ENCODE results near the gene BANF1. TPM values are rescaled to one million over a fixed set of nuclear protein-coding genes. Genes with fewer than 3 reads are reported as not detected.

The BANF1 gene
- total RNA-seq, 1 experiment from 2014 or later: 386 TPM

DNA sequence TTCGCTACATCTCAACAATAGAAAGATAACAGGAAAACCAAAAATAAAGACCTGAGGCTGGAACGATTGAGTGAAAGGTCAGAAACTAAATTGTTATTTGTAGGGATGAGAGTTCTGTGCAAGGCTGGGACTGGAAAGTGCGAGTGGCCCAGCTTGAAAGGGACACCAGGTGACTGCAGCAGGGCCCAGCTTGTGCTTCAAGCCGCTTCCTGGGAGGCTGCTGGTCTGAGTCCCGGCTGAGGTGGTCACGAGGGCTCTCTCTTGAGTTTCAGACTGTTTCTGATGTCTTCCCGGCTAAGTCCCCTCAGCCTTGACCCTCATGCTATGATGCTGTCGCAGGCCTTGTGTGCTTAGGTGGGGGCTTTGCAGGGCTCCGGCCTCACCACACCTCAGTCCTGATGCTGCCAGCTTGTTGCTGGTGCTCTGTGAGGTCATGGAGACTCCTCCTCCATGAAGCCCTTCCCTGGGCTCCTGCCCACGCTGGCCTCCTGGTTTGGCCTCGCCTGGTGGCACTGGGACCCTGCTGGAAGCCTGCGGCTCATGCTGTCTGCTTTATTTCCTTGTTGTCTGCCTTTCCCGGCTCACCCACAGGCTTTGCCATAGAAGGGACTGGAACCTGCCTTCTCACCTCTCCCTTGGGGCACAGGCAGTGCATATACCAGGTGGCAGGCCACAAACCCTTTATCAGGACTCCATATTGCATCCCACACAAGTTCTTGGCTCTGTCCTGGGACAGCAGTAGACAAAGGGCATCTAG, 4.0 kb downstream of the BANF1 start:
- no peaks in the 10 kb centered on the region for H3K9me3 ChIP-seq (ENCODE audit: insufficient read depth, low read depth)
- no peaks in the 10 kb centered on the region for H3K9me2 ChIP-seq (ENCODE audit: insufficient read depth)
- ChIA-PET POLR2A (ENCODE audit: unreplicated experiment) (no interaction called here), CTCF (interaction anchor here (1.3 kb wide), 1 partner anchor 16 kb away, joined by 3 read pairs; no protein-coding TSS in a partner anchor)
- peaks cover 23% of the 10 kb centered on the region for H3K4me1 ChIP-seq (replicated peaks; ENCODE audit: insufficient read depth)
- H2AFZ ChIP-seq: no peak overlapping the region
- peaks cover 28% of the 10 kb centered on the region for H3K79me2 ChIP-seq (ENCODE audit: low read depth)
- H3K27me3 ChIP-seq (ENCODE audit: insufficient read depth, low read depth): no peaks in the 10 kb centered on the region
- peaks cover 67% of the 10 kb centered on the region for H3F3A ChIP-seq (ENCODE audit: insufficient read depth, low read depth)
- no peak overlapping the region for H3K27ac ChIP-seq
- intact Hi-C loops (cut with micrococcal nuclease; ENCODE audit: unreplicated experiment): no loop called here
- no peaks in the 10 kb centered on the region for H4K20me1 ChIP-seq (ENCODE audit: insufficient read depth)
- TF ChIP-seq CTCF (conservative IDR thresholded peaks at IDR 0.05): no peak
- TF ChIP-seq EZH2 (IDR thresholded peaks at IDR 0.05; ENCODE audit: low read depth): no peak
- H3K4me2 ChIP-seq: no peak overlapping the region
- peaks cover 12% of the 10 kb centered on the region; the same call in 1 of the 2 replicates for H3K36me3 ChIP-seq (ENCODE audit: low read depth)
- BruUV-seq (replicated peaks): no TSS peak
- no peak overlapping the region for H3K4me3 ChIP-seq
- DNase-seq: no peak

- CTCF ChIA-PET: interaction anchor here (1.3 kb wide), 1 partner anchor 16 kb away, joined by 3 read pairs; no protein-coding TSS in a partner anchor
- peak in 1 of 2 experiments; percentile 67 for DNase-seq
- H4K20me1 ChIP-seq (ENCODE audit: insufficient read depth): no peaks in the 10 kb centered on the region
- H3K9me2 ChIP-seq (ENCODE audit: insufficient read depth): no peaks in the 10 kb centered on the region
- no peak overlapping the region for H2AFZ ChIP-seq
- no peaks in the 10 kb centered on the region for H3K9me3 ChIP-seq (ENCODE audit: insufficient read depth, low read depth)
- H3K27ac ChIP-seq: no peak overlapping the region
- H3K27me3 ChIP-seq (ENCODE audit: insufficient read depth, low read depth): no peaks in the 10 kb centered on the region
- peaks cover 28% of the 10 kb centered on the region for H3K4me1 ChIP-seq (replicated peaks; ENCODE audit: insufficient read depth)
- H3K79me2 ChIP-seq (ENCODE audit: low read depth): peaks cover 23% of the 10 kb centered on the region
- no peak for TF ChIP-seq CTCF (conservative IDR thresholded peaks at IDR 0.05)
- no peak for TF ChIP-seq EZH2 (IDR thresholded peaks at IDR 0.05; ENCODE audit: low read depth)
- H3K36me3 ChIP-seq (ENCODE audit: low read depth): peaks cover 12% of the 10 kb centered on the region; the same call in 1 of the 2 replicates
- H3K4me3 ChIP-seq: no peak overlapping the region
- BruUV-seq (replicated peaks): no TSS peak
- intact Hi-C loops (cut with micrococcal nuclease; ENCODE audit: unreplicated experiment): no loop called here
- H3K4me2 ChIP-seq: no peak overlapping the region
- H3F3A ChIP-seq (ENCODE audit: insufficient read depth, low read depth): peaks cover 67% of the 10 kb centered on the region
- POLR2A ChIA-PET (ENCODE audit: unreplicated experiment): interaction anchor here (0.6 kb wide), 1 partner anchor 116 kb away, joined by 3 read pairs; the partner anchor contains the start of gene CCDC85B
Observed at GRCh38 chr11:66006891-66007176, 4.5 kb downstream of the BANF1 start.

- H3K4me3 ChIP-seq: no peak overlapping the region
- H3K27ac ChIP-seq: no peak overlapping the region
- H3K4me2 ChIP-seq: no peak overlapping the region
- no TSS peak for BruUV-seq (replicated peaks)
- no peak overlapping the region for H2AFZ ChIP-seq
- ChIA-PET CTCF (no interaction called here), POLR2A (ENCODE audit: unreplicated experiment) (interaction anchor here (0.6 kb wide), 1 partner anchor 117 kb away, joined by 3 read pairs; the partner anchor contains the start of gene CCDC85B)
- H3K36me3 ChIP-seq (ENCODE audit: low read depth): peaks cover 12% of the 10 kb centered on the region; the same call in 1 of the 2 replicates
- peaks cover 22% of the 10 kb centered on the region for H3K79me2 ChIP-seq (ENCODE audit: low read depth)
- intact Hi-C loops (cut with micrococcal nuclease; ENCODE audit: unreplicated experiment): no loop called here
- peaks cover 32% of the 10 kb centered on the region for H3K4me1 ChIP-seq (replicated peaks; ENCODE audit: insufficient read depth)
- peak in 1 of 2 experiments; percentile 36 for DNase-seq
- TF ChIP-seq EZH2 (IDR thresholded peaks at IDR 0.05; ENCODE audit: low read depth): no peak
- no peak for TF ChIP-seq CTCF (conservative IDR thresholded peaks at IDR 0.05)
- no peaks in the 10 kb centered on the region for H3K9me2 ChIP-seq (ENCODE audit: insufficient read depth)
- no peaks in the 10 kb centered on the region for H3K9me3 ChIP-seq (ENCODE audit: insufficient read depth, low read depth)
- no peaks in the 10 kb centered on the region for H4K20me1 ChIP-seq (ENCODE audit: insufficient read depth)
- H3K27me3 ChIP-seq (ENCODE audit: insufficient read depth, low read depth): no peaks in the 10 kb centered on the region
- peaks cover 70% of the 10 kb centered on the region for H3F3A ChIP-seq (ENCODE audit: insufficient read depth, low read depth)
Observed at GRCh38 chr11:66007201-66007634, 4.9 kb downstream of the BANF1 start.
